Activated T-cell treated with anti-CD3 and anti-CD28 coated beads, Interleukin-2, amount 50 U/mL, for 72 hours (primary cell): ENCODE measurements around the gene DIS3L2. TPM values are rescaled to one million over a fixed set of nuclear protein-coding genes. Genes with fewer than 3 reads are reported as not detected.

Experiments
- ATAC-seq, 2 donors: fragments of 150-1000 bp; cut with Tn5 transposase; replicated peaks in 1 of 2; 2 replicates each; pipeline ENCODE4 v1.10.0; 2021; ENCODE audit warnings: moderate library complexity in 2 of 2, mild to moderate bottlenecking in 1 of 2
- DNase-seq, 2 donors: peaks; one replicate each; pipeline ENCODE4 v3.0.0; 2021 to 2022; ENCODE audit warnings: mixed read lengths in 1 of 2
- H3K27ac Mint-ChIP-seq: one replicate; pipeline ENCODE4 v1.8.0; 2022; ENCODE audit warnings: mild to moderate bottlenecking, moderate library complexity, mixed read lengths
- H3K27me3 Mint-ChIP-seq: one replicate; pipeline ENCODE4 v1.8.0; 2022; ENCODE audit warnings: low read depth, mixed read lengths
- H3K36me3 Mint-ChIP-seq, 2 donors: one replicate each; pipeline ENCODE4 v1.8.0; 2022; ENCODE audit warnings: mixed read lengths in 2 of 2, mild to moderate bottlenecking in 1 of 2; ENCODE audit not compliant: insufficient read depth in 2 of 2
- H3K4me1 Mint-ChIP-seq: one replicate; pipeline ENCODE4 v1.8.0; 2022; ENCODE audit warnings: low read depth, mixed read lengths
- H3K4me3 Mint-ChIP-seq, 2 donors: one replicate each; pipeline ENCODE4 v1.8.0; 2022; ENCODE audit warnings: mild to moderate bottlenecking in 2 of 2, mixed read lengths in 2 of 2, moderate library complexity in 2 of 2
- H3K9me3 Mint-ChIP-seq, 2 donors: one replicate each; pipeline ENCODE4 v1.8.0; 2022; ENCODE audit warnings: mixed read lengths in 2 of 2
- total RNA-seq, 2 donors: library from RNA; stranded (reverse); gene quantifications; one replicate each; pipeline ENCODE4 v1.2.3, GENCODE V29; 2022

The DIS3L2 gene
- total RNA-seq, 2 donors from 2014 or later = 28.8 to 38.3 TPM

DNA sequence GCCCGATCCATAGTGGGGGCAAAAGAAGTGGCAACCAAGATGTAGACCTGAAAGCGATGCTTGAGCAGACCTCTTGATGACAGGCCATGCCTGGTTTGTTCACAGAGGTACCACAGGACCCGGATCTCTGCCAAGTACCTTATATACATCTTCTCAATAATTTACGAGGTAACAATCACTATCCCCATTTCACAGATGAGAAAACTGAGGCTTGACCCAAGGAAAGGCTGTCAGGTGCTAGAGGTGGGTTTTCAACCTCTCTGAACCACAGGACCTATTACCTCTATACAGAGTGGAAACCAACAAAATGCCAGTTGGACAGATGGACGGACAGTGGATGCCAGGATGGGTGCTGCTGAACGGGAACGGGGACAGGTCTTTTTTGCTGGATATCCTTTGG lies 13.8 kb upstream of the DIS3L2 start:
- Mint-ChIP-seq H3K9me3 (no peaks in the 10 kb centered on the region), H3K4me3 (no peak overlapping the region), H3K4me1 (no peaks in the 10 kb centered on the region), H3K36me3 (no peaks in the 10 kb centered on the region), H3K27ac (no peak overlapping the region), H3K27me3 (peaks cover 20% of the 10 kb centered on the region)
- no peak for ATAC-seq
- no peak for DNase-seq

DNA sequence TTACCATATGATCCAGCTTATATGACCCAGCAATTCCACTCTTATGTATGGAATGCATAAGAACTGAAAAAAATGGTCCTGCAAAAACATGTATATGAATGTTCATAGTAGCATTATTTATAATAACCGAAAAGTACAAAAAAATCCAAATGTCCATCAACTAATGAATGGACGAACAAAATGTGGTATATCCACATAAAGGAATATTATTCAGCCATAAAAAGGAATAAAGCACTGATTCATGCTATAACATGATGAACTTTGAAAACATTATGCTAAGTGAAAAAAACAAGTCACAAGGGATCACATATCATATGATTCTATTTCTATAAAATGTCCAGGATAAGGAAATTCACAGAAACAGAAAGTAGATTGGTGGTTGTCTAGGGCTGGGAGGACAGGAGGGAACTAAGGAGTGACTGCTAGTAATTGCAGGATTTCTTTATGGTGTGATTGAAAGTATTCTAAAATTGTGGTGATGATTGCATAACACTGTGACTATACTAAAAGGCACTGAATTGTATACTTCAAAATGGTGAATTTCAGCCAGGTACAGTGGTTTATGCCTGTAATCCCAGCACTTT lies 10.0 kb upstream of the DIS3L2 start:
- no peak overlapping the region for H3K27ac Mint-ChIP-seq
- no peaks in the 10 kb centered on the region for H3K4me1 Mint-ChIP-seq
- peaks cover 34% of the 10 kb centered on the region for H3K27me3 Mint-ChIP-seq
- DNase-seq = no peak
- H3K36me3 Mint-ChIP-seq = no peaks in the 10 kb centered on the region
- H3K4me3 Mint-ChIP-seq = no peak overlapping the region
- no peak for ATAC-seq
- H3K9me3 Mint-ChIP-seq = no peaks in the 10 kb centered on the region

GRCh38 chr2:231955758-231956472 lies 5.6 kb upstream of the DIS3L2 start:
- DNase-seq = no peak
- Mint-ChIP-seq H3K27ac (no peak overlapping the region), H3K4me3 (no peak overlapping the region), H3K4me1 (peaks cover 4% of the 10 kb centered on the region), H3K9me3 (no peaks in the 10 kb centered on the region), H3K27me3 (peaks cover 33% of the 10 kb centered on the region), H3K36me3 (peaks cover 0 to 2% of the 10 kb centered on the region in 2 donors)
- peak; percentile 11 to 43 for ATAC-seq

- Mint-ChIP-seq H3K4me1 (peaks cover 20% of the 10 kb centered on the region), H3K27me3 (peaks cover 21% of the 10 kb centered on the region), H3K27ac (no peak overlapping the region), H3K4me3 (no peak overlapping the region), H3K9me3 (no peaks in the 10 kb centered on the region), H3K36me3 (peaks cover 4 to 5% of the 10 kb centered on the region in 2 donors)
- no peak for ATAC-seq
- no peak for DNase-seq
Observed at GRCh38 chr2:231957913-231958763, 3.4 kb upstream of the DIS3L2 start.

GRCh38 chr2:231960810-231961348 lies 634 bp upstream of the DIS3L2 start:
- H3K27me3 Mint-ChIP-seq = peaks cover 9% of the 10 kb centered on the region
- no peaks in the 10 kb centered on the region for H3K9me3 Mint-ChIP-seq
- no peak for DNase-seq
- no peak for ATAC-seq
- H3K36me3 Mint-ChIP-seq = peaks cover 4 to 5% of the 10 kb centered on the region in 2 donors
- H3K4me3 Mint-ChIP-seq = peak overlapping the region; percentile 89 to 90
- peak overlapping the region; percentile 82 for H3K27ac Mint-ChIP-seq
- peaks cover 47% of the 10 kb centered on the region for H3K4me1 Mint-ChIP-seq

DNA sequence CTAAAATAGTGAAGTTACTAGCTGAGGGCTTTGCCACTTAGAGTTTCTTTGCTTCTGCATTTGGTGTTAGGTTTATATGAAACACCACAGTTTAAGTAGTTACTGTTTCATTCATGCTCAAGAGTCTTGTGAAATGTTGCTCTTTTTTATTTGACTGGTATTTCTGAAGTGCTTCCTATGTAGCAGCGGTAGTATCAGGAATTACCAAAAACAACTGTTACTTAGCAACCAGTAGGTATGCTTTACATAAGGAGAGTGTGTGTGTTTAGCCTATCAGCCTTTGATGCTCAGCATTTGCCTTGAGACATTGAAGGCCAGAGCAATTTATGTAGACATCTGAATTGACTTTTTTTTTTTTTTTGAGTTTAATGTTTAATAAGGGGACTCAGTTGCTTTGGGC lies 3.6 kb downstream of the DIS3L2 start:
- Mint-ChIP-seq H3K4me1 (peaks cover 65% of the 10 kb centered on the region), H3K27me3 (no peaks in the 10 kb centered on the region), H3K36me3 (peaks cover 7 to 8% of the 10 kb centered on the region in 2 donors), H3K9me3 (peaks cover 2 to 4% of the 10 kb centered on the region in 2 donors), H3K27ac (no peak overlapping the region), H3K4me3 (no peak overlapping the region)
- no peak for DNase-seq
- no peak for ATAC-seq

- Mint-ChIP-seq H3K36me3 (peaks cover 4 to 6% of the 10 kb centered on the region in 2 donors), H3K4me1 (peaks cover 58% of the 10 kb centered on the region), H3K9me3 (peaks cover 2 to 4% of the 10 kb centered on the region in 2 donors), H3K27me3 (no peaks in the 10 kb centered on the region), H3K4me3 (no peak overlapping the region), H3K27ac (no peak overlapping the region)
- DNase-seq (no peak), ATAC-seq (no peak)
Observed at GRCh38 chr2:231966886-231967285, 5.4 kb downstream of the DIS3L2 start.

- DNase-seq (no peak), ATAC-seq (no peak)
- Mint-ChIP-seq H3K4me1 (peaks cover 38% of the 10 kb centered on the region), H3K9me3 (peaks cover 2 to 4% of the 10 kb centered on the region in 2 donors), H3K36me3 (peaks cover 2 to 5% of the 10 kb centered on the region in 2 donors), H3K27me3 (no peaks in the 10 kb centered on the region), H3K27ac (no peak overlapping the region), H3K4me3 (no peak overlapping the region)
Observed at GRCh38 chr2:231968820-231969219, 7.3 kb downstream of the DIS3L2 start.

DNA sequence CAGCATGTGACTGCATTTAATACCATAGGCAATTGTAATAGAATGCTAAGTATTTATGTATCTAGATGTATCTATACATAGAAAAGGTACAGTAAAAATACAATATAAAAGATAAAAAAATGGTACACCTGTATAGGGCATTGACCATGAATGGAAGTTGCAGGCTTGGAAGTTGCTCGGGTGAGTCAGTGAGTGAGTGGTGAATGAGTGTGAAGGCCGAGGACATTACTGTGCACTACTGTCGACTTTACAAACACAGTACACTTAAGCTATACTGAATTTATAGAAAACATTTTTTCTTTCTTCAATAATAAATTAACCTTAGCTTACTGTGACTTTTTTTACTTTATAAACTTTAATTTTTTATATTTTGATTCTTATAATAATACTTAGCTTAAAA lies 8.9 kb downstream of the DIS3L2 start:
- H3K9me3 Mint-ChIP-seq = peaks cover 2 to 4% of the 10 kb centered on the region in 2 donors
- peaks cover 22% of the 10 kb centered on the region for H3K4me1 Mint-ChIP-seq
- no peak overlapping the region for H3K27ac Mint-ChIP-seq
- peaks cover 2 to 5% of the 10 kb centered on the region in 2 donors for H3K36me3 Mint-ChIP-seq
- ATAC-seq = no peak
- DNase-seq = no peak
- no peaks in the 10 kb centered on the region for H3K27me3 Mint-ChIP-seq
- no peak overlapping the region for H3K4me3 Mint-ChIP-seq

- Mint-ChIP-seq H3K27me3 (no peaks in the 10 kb centered on the region), H3K9me3 (no peaks in the 10 kb centered on the region)
Observed at GRCh38 chr2:231975001-231975400, 13.5 kb downstream of the DIS3L2 start.

DNA sequence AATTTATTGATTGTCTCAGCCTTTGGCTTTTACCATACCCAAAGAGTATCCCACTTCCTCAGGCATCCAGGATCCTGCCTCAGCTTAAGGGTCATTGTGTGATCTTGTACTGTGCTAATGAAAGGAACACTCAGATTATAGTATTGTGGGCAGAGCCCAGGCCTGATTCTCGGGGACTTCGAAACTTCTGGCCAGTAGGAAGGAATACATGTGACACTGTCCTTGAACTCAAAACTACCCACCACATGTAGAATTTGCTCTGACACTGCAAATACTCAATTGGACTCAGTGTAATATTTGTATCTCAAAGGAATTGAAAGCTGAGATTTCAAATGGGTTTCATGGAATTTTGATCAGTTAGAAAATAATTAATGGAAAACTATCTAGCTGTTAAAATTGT lies 15.9 kb downstream of the DIS3L2 start:
- Mint-ChIP-seq H3K4me3 (no peak overlapping the region), H3K4me1 (peaks cover 8% of the 10 kb centered on the region), H3K36me3 (peaks cover 0 to 1% of the 10 kb centered on the region in 2 donors), H3K27me3 (no peaks in the 10 kb centered on the region), H3K27ac (no peak overlapping the region), H3K9me3 (no peaks in the 10 kb centered on the region)
- DNase-seq (no peak), ATAC-seq (no peak)

More at GRCh38 chr2:231975001-231975400, 13.5 kb downstream of the DIS3L2 start:
- ATAC-seq = no peak
- Mint-ChIP-seq H3K4me3 (no peak overlapping the region), H3K27ac (no peak overlapping the region), H3K36me3 (peaks cover 0 to 1% of the 10 kb centered on the region in 2 donors), H3K4me1 (peaks cover 5% of the 10 kb centered on the region)
- DNase-seq = no peak

GRCh38 chr2:231984992-231985391 lies 23.5 kb downstream of the DIS3L2 start:
- H3K36me3 Mint-ChIP-seq = no peaks in the 10 kb centered on the region
- H3K4me3 Mint-ChIP-seq = no peak overlapping the region
- peaks cover 40% of the 10 kb centered on the region for H3K4me1 Mint-ChIP-seq
- H3K27me3 Mint-ChIP-seq = no peaks in the 10 kb centered on the region
- no peak overlapping the region for H3K27ac Mint-ChIP-seq
- no peaks in the 10 kb centered on the region for H3K9me3 Mint-ChIP-seq
- peak; percentile 64 to 67 for ATAC-seq
- no peak for DNase-seq

GRCh38 chr2:231985823-231986261 lies 24.3 kb downstream of the DIS3L2 start:
- Mint-ChIP-seq H3K27me3 (no peaks in the 10 kb centered on the region), H3K36me3 (no peaks in the 10 kb centered on the region), H3K9me3 (no peaks in the 10 kb centered on the region), H3K4me3 (no peak overlapping the region), H3K27ac (no peak overlapping the region), H3K4me1 (peaks cover 35% of the 10 kb centered on the region)
- DNase-seq (no peak), ATAC-seq (no peak)
